GM21515 (cell line): Measurements from ENCODE around the gene CD200R1L.

Experiments used
- ATAC-seq: cut with Tn5 transposase; IDR thresholded peaks from one replicate; pipeline ENCODE4 v1.9.1; 2021; ENCODE audit not compliant: unreplicated experiment

CD200R1L gene

DNA sequence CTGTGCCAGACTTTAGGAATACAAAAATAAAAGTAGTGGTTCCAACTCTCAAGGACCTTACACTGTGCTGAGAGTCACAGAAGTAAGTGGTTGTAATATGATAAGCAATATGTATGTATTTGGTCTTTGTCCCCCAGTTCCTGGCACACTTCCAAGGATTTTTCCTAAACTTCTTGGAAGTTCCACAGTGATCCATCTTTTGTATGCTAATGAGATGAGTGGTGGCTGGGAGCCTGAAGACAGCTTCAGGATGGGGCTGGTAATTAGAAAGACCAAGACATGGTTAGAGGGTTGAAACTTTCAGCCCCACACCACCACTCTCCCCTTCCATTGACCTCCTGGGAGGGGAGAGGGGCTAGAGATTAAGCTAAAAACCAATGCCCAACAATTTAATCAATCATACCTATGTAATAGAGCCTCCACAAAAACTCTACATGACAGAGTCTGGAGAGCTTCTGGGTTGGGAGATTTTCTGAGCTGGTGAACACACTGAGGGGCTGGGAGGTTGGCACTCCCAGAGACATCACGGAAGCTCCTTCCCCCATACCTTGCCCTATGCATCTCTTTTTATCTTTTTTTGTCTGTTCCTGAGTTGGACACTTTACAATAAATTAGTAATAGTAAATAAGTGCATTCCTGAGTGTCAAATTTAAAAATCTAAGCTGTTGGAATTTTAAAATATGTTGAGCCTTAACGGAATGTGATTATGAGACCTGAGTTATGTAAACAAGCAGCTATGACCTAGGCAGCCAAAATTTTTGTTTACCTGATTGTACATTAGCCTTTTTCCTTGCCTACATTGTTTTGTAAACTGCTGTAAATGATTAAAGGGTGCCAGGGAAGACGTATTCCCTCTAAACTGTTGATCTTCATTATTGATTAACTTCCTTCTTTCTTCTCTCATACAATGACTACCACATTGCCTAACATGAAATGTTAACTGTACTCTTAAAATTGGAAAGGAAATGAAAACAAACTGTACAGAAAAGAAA is 24.3 kb downstream of the CD200R1L start:
- ATAC-seq = no peak

DNA sequence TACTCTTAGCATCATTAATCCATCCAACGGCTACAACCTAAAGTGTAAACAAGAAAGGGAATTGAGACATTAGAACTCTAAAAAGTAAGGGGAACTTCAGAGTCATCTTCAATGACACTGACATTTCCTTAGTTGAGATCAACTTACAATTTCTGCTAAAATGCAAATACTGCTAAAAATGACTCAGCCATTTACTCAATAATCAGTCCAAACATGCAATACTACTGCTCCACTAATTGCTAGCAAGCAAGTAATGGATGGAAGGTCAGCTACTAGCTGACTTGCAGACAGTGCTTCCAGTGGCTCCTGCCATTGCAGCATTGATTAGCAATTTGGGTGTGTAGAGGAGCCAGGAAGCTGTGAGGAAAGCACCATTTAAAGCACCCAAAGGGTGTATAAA is 28.4 kb downstream of the CD200R1L start:
- no peak for ATAC-seq

DNA sequence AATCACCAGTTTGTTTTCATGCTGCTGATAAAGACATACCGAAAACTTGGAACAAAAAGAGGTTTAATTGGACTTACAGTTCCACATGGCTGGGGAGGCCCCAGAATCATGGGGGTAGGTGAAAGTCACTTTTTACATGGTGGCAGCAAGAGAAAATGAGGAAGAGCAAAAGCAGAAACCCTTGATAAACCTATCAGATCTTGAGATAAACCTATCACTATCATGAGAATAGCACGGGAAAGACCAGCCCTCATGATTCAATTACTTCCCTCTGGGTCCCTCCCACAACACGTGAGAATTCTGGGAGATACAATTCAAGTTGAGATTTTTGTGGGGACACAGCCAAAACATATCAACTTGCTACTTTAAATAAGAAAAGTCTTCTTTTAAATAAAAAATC is 28.9 kb downstream of the CD200R1L start:
- ATAC-seq = no peak

DNA sequence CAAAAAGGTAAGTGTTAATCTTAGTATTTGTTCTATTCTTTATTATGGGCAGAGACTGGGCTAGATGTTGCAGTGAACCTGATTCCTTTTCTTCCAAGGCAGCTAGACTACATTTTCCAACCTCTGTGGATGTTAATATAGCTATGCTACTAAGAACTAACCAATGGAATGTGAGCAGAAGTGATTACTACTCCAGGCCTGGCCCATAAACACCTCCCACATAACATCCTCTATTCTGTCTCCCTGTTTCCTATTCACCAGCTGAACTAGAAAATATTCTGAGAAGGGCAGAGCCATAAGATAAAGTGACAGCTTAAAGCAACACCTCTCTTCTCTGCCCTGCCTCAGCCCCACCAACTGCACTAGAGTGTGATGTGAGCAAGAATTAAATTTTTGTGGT is 29.4 kb downstream of the CD200R1L start:
- no peak for ATAC-seq

DNA sequence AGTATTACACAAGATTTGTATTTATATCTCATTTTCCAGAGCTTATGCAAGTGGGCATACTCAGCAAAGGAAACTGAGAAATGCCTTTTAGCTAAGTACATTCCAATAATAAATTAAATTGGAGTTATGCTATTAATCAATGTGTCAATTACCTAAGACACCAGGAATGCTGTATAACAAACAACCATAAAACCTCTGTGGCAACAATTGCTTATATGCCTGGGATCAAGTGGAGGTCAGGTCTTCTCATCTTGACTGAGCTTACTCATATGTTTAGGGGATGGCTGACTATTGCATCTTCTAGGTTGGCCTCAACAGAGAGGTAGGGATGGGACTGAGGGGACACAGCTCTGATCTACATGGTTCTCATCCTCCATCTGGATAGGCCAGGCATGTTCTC is 30.7 kb downstream of the CD200R1L start:
- no peak for ATAC-seq

DNA sequence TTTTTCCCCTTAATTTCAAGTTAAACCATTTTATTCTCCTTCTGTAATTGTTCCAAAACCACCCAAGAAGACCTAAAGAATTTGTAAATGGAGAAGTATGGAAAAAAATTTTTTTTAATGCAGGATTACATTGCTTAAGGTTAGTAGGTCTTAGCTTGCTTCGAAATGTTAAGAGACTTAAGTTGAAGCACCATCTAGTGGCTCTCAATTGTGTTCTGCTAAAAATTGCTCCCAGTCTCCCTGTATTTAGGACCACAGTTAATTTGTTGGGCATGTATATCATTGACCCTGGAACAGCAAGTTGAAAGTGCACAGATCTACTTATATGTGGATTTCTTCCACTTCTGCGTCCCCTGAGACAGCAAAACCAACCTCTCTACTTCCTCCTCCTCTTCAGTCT is 32.4 kb downstream of the CD200R1L start:
- ATAC-seq = no peak

DNA sequence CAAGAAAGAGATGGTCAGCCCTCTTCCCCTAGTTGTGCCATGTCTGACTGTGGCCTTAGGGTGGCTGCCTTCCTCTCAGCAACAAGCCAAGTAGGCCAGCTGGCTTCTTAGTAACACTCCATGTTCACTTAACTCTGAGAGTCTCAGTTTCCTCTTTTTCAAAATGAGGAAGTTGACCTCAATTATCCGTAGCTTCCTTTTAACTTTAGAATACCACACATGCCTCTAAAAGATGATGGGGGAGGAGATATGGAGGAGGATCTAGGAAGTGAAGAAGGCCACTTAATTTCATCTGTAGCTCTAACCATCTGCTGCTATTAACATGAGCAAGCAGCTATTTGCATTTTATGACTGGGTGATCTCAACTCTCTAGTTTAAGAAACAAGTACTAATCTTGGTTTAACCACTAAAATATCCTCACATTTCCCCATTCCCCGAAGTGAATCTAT is 32.9 kb downstream of the CD200R1L start:
- peak; percentile 75 for ATAC-seq

DNA sequence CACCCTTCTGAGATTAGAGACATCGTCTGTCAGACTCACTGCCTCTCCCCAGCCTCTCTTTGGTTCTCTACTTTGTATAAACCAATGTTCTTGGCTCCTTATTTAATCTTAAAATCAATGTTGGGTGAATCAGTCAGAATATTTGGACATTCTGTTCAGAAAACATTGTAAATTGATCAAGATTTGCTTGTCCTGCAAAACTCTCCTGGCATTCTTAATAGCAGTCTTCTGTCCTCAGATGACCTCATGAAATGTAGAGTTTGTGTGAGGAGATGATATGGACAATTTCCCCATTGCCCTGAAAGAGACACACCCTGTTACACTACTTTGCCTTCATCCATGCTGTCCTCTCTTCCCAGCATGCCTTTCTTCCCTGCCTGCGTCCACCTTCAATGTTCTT is 33.6 kb downstream of the CD200R1L start:
- ATAC-seq = no peak

DNA sequence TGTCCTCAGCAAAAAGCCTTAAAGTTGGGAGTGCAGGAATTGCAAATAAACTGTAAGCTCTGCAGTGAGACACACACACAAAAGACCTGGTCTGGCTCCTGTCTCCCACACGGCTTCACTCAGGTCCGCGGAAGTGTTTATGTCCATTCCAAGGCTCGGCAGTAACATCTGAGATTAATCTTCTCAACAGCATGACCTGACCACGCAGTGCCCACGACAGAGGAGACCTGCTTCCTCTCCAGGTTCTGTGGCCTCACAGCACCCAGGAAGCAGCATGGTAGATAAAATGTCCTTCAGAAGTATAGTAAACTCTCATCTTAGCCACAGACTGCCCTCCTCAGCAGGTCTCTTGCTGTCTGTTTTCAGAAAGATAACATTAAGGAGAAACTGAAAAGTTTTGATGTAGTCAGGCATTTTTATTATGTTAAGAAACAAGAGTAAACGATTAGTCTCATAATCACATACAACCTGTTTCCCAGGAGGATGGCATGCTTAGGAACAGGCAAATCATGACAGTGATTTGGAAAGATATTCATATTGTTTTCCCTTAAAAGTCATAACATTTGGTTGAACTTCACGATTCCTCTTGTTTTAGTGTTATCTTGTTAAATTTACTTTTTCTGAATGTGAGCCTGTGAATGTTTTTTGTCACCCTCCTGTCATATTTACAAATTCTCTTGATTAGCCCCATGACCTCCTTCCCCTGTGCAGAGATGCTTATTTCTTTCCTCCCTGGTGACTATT is 34.6 kb downstream of the CD200R1L start:
- ATAC-seq = no peak

DNA sequence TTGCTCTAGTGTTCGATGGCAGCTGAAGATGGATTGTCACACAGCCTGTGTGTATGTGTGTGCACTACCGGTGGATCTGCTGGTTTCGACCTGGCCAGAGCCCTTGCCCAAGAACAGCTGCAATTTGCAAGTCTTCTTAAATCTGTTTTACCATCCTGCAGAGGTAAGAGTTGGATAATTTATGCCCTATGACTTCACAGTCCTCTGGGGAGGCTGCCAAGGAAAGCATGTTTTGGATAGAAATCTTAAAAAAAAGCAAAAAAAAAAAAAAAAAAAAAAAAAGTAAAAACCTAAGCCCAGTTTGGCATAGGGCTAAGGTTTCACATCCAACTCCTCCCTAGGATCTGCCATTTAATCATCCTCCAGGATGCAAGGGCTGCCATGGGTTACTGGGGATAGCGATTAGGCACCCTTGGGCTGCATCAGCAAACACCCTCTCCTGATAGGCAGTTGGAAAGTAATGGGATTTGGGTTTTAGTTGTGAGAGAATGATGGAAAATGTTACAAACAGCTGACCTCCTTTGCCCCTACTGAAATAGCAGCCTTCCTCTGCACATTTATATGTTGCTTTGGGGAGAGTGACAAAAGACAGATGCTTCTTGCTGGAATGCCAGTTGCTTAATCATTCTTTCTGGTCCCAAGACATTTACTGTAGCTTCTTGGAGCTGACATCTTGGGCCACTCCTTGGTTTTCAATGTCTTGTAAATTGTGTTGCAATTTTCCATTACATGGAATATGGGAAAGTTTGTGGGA is 35.4 kb downstream of the CD200R1L start:
- ATAC-seq = no peak

DNA sequence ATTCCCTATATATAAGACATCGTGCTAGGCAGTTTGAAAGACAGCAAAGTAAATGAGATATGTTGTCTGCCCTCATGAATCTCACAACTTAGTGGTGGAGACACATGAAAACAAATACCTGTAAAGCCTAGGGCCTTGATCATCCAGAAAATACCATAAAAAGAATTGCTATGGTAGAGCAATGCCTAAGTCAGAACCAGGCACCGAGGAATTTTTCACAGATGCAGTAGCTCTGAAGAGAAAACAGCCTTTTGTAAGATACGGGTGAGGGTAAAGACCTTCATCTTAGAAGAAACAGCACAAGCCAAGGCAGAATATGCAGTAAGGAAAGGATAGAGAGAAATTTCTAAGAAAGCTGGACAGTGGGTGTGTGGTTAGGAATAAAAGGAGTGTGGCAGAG is 36.1 kb downstream of the CD200R1L start:
- no peak for ATAC-seq

DNA sequence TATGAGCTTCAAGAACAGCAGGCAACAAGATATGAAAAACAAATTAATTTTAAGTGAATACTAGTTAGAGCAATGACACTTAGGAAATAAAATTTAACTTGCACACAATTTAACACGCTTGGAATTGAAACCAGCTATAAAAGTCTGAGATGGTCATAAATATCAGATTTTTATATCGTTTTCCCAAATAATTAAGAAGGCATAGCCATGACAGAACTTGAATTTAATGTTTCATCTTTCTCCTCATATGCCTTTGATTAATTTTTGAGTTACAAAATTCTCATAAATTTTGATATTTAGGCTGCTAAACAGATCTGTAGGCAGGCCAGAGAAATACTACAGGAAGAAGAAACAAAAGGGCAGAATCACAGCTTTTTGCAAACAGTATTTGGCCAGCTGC is 38.5 kb downstream of the CD200R1L start:
- ATAC-seq = no peak

DNA sequence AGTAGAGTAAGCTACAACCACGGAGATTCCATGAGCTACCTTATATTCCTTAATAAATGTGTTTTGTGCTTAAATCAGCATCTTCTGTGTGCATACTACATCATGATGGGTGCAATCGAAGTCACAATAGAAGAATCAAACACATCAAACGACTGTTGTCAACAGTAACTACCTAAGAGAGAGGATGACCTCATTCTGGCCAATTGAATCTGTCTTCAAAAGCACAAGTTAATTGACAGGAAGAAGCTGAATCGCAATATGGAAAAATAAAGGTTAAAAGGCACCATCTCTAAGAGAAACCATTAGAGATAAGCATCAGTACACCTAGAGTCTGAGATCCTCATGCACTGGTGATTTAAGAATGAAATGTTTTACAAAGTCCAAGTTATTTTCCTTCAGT is 39.0 kb downstream of the CD200R1L start:
- ATAC-seq = no peak

DNA sequence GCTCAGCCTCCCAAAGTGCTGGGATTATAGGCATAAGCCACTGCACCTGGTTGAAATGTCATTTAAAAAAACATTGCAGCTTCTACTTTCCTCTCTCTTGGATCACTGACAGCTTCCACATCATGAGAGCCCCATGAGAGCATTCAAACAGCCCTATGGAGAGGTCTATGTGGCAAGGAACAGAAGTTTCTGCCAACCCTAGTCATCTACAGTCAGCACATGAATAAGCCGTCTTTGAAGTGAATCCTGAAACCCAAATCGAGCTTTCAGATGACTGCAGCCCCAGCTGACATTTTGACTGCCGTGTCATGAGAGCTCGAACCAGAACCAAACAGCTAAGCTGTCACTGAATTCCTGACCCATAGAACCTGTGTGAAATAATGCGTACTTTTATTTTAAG is 39.8 kb downstream of the CD200R1L start:
- ATAC-seq = no peak

DNA sequence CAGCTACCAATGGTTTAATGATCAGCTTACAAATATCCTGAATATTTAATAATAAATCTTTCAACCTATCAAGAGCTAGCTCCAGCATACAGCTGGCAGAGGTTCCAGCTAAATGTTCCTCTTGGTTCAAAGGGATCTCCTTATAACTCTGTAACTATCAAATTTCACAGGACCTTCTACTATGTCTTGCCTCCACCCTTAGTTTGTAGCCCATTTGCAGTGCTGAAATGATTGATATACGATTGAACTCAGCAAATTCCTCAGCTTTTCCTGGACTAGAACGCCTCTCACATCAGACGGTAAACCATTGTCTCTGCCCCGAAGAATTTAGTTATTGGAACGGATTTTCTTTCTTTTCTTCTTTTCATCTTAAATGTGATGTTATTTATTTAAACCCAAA is 41.5 kb downstream of the CD200R1L start:
- no peak for ATAC-seq

DNA sequence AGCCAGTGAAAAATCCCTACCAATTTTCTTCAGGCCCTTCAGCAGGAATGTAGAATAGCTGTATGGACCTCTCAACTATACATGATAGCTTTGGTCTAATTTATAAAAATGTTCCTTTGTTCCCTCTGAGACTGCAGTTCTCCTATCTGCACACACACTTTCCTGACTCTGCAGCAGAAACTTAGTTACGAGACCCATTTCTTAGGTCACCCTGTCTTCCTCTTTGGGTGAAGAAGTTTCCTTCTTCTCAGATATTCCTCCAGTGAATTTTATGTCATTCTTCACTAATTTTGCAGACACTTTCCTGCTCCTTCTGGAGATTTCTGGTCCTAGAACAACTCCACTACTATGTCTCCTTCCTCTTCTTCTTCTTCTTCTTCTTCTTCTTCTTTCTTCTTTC is 42.6 kb downstream of the CD200R1L start:
- no peak for ATAC-seq

DNA sequence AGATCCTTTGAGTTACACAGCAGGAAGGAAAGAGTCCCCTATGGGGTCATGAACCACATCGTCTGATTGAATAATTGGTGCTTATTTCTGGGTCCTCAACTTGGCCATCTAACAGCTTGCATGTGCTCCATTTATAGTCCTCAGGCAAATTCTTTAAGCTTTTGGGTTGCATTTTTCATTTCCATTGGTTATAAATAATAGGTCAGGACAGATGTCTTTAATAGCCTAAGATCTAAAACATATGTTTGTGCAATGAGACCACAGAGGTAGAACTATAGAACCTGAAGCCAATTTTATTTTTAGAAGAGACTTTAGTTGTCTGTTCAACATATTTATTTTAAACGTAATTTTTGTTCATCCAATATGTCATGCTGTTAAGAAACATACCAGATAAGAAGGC is 43.2 kb downstream of the CD200R1L start:
- no peak for ATAC-seq

DNA sequence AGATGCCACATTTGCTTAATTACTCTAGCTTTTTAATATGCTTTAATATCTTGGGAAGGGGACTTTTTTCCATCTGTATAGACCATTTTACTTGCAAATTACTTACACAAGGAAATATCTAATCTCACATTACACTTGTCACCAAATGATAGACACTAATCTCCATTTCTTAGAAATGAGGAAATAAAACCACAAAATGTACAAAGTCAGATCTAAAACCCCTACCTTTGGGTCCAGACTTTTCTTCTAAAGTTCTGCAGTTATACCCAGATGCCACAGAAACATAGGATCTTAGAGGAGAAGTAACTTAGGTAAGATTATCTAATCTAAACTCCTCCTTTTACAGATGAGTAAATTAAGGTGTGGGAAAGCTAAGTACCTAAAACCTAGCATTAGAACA is 44.3 kb downstream of the CD200R1L start:
- no peak for ATAC-seq

DNA sequence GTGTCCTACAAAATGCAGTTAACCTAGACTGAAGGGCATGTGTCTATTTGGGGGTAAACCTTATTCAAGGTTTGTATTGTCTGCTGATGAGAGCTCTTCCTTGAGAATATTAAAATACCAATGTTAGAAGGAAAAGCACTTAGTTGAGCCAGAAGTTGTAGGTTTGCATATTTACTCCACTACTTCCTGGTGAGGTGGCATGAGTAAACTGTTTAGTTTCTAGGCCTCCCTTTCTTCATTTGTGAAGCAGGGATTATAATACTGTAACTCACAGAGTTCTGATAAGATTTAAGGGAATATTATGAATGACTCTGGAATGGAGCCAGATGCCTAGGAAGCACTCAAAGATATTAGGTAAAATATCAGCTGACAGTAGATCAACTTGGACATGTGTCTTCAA is 46.7 kb downstream of the CD200R1L start:
- no peak for ATAC-seq

DNA sequence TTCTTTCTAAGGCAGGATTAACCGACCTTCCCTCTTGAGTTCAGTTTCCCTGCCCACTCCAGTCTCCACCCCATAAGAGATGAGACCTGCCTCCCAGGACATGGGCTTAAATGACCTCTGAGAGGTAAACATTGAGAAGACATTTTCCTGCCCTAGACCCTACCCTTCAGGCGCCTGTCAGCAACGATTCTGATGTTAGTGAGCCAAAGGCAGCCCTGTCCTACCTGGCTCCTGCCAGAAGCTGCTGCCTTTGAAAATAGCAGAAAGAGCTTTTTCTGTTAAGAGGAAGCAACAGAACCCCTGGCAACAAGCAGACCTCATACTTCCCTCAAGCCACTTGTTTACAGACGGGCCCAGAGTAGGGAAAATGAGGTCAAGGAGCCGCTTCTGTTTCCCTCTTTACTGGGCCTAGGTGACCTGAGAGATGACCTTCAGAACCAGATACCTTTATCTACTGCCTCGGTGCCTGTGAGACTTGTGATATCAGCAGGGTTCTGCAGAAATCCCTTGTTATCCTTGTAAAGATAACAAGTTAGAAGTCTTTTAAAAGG is 52.0 kb downstream of the CD200R1L start:
- no peak for ATAC-seq
